Activated CD8-positive, alpha-beta memory T cell treated with anti-CD3 and anti-CD28 coated beads for 24 hours (primary cell): ENCODE results near the gene MRM3.
"Not testable (repeated sequence)": the region's sequence is repeated elsewhere in the genome, so short reads cannot be mapped to it uniquely, and the experiment has no call there.

Source experiments
- DNase-seq: peaks from one replicate; pipeline ENCODE4 v3.0.0-alpha.2; 2020

The MRM3 gene

GRCh38 chr17:828761-829160 is 46.6 kb downstream of the MRM3 start:
- DNase-seq, result no peak

- not testable (repeated sequence) for DNase-seq
Observed at GRCh38 chr17:829614-830013, 47.5 kb downstream of the MRM3 start.

GRCh38 chr17:830381-830780 is 48.2 kb downstream of the MRM3 start:
- DNase-seq, result no peak

GRCh38 chr17:830950-831349 is 48.8 kb downstream of the MRM3 start:
- DNase-seq, result no peak

GRCh38 chr17:834136-834535 is 52.0 kb downstream of the MRM3 start:
- DNase-seq, result no peak

- DNase-seq, result no peak
Observed at GRCh38 chr17:835263-835662, 53.1 kb downstream of the MRM3 start.

- not testable (repeated sequence) for DNase-seq
Observed at GRCh38 chr17:835721-836120, 53.6 kb downstream of the MRM3 start.

GRCh38 chr17:836151-836550 is 54.0 kb downstream of the MRM3 start:
- no peak for DNase-seq

GRCh38 chr17:838486-838885 is 56.3 kb downstream of the MRM3 start:
- no peak for DNase-seq

GRCh38 chr17:841313-841712 is 59.2 kb downstream of the MRM3 start:
- DNase-seq, result no peak
